Measurements from ENCODE around the gene FGF14.

FGF14 gene

GRCh38 chr13:102177431-102177830, 224.4 kb downstream of the FGF14 start:
- Histone ChIP-seq H3K9me3 (ENCODE audit: control insufficient read depth, low read length) (no peaks in the 10 kb centered on the region), H3K36me3 (ENCODE audit: control insufficient read depth, insufficient read depth, low read length) (no peaks in the 10 kb centered on the region), H3K27ac (ENCODE audit: low read depth, low read length, severe bottlenecking) (no peak overlapping the region), H3K4me1 (ENCODE audit: control insufficient read depth, insufficient read depth, low read length, poor library complexity, severe bottlenecking) (no peaks in the 10 kb centered on the region), H3K4me3 (ENCODE audit: extremely low read depth, insufficient read depth, low read length, poor library complexity, severe bottlenecking) (no peak overlapping the region)

- 88% methylated on average over 1 to 2 of the region's 4 CpGs for WGBS, 2 experiments (ENCODE audit: insufficient coverage in 2 of 2)
- Histone ChIP-seq H3K36me3 (ENCODE audit: control insufficient read depth, insufficient read depth, low read length) (no peaks in the 10 kb centered on the region), H3K27ac (ENCODE audit: low read depth, low read length, severe bottlenecking) (no peak overlapping the region), H3K4me3 (ENCODE audit: extremely low read depth, insufficient read depth, low read length, poor library complexity, severe bottlenecking) (no peak overlapping the region), H3K4me1 (ENCODE audit: control insufficient read depth, insufficient read depth, low read length, poor library complexity, severe bottlenecking) (no peaks in the 10 kb centered on the region), H3K9me3 (ENCODE audit: control insufficient read depth, low read length) (no peaks in the 10 kb centered on the region)
These were observed 225.0 kb downstream of the FGF14 start for GRCh38 chr13:102176846-102177245.

- H3K36me3 ChIP-seq (ENCODE audit: control insufficient read depth, insufficient read depth, low read length), result no peaks in the 10 kb centered on the region
- no peak overlapping the region for H3K27ac ChIP-seq (ENCODE audit: low read depth, low read length, severe bottlenecking)
- no peak overlapping the region for H3K4me3 ChIP-seq (ENCODE audit: extremely low read depth, insufficient read depth, low read length, poor library complexity, severe bottlenecking)
- H3K9me3 ChIP-seq (ENCODE audit: control insufficient read depth, low read length), result no peaks in the 10 kb centered on the region
- no peaks in the 10 kb centered on the region for H3K4me1 ChIP-seq (ENCODE audit: control insufficient read depth, insufficient read depth, low read length, poor library complexity, severe bottlenecking)
- WGBS, 2 experiments (ENCODE audit: insufficient coverage in 2 of 2), result 43 to 63% methylated on average over 1 of the region's 1 CpG
These were observed 229.4 kb downstream of the FGF14 start for GRCh38 chr13:102172406-102172805.

GRCh38 chr13:102170305-102170704, 231.5 kb downstream of the FGF14 start:
- no peak overlapping the region for H3K4me3 ChIP-seq (ENCODE audit: extremely low read depth, insufficient read depth, low read length, poor library complexity, severe bottlenecking)
- H3K27ac ChIP-seq (ENCODE audit: low read depth, low read length, severe bottlenecking), result no peak overlapping the region
- no peaks in the 10 kb centered on the region for H3K9me3 ChIP-seq (ENCODE audit: control insufficient read depth, low read length)
- 65 to 74% methylated on average over 3 to 4 of the region's 6 CpGs for WGBS, 2 experiments (ENCODE audit: insufficient coverage in 2 of 2)
- H3K4me1 ChIP-seq (ENCODE audit: control insufficient read depth, insufficient read depth, low read length, poor library complexity, severe bottlenecking), result no peaks in the 10 kb centered on the region
- H3K36me3 ChIP-seq (ENCODE audit: control insufficient read depth, insufficient read depth, low read length), result no peaks in the 10 kb centered on the region

DNA sequence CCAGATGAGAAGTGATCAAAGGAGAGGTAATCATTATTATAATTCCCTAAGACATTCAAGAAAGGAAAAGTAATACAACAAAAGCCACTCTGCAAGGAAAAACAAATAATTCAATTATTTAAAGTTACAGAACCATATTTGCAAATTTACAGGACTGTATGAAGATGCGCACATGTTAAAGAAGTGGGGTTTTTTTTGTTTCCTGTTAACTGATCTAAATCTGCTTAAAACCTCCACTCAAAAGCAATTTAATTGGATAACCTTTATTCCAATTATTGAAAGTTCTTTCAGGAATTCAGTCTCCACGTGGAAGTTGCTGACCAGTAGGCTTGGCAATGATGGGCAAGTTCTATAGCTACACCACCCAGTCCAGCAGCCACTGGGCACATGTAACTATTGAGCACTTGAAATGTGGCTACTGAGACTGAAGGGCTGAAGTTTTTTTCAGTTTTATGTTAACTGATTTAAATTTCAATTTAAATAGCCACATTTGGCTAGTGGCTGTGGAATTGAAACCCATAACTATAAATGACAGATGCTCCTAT, 232.3 kb downstream of the FGF14 start:
- WGBS, 2 experiments (ENCODE audit: insufficient coverage in 2 of 2), result no CpG with 5 or more reads among the region's 2 CpGs
- no peak overlapping the region for H3K27ac ChIP-seq (ENCODE audit: low read depth, low read length, severe bottlenecking)
- H3K36me3 ChIP-seq (ENCODE audit: control insufficient read depth, insufficient read depth, low read length), result no peaks in the 10 kb centered on the region
- H3K9me3 ChIP-seq (ENCODE audit: control insufficient read depth, low read length), result no peaks in the 10 kb centered on the region
- H3K4me1 ChIP-seq (ENCODE audit: control insufficient read depth, insufficient read depth, low read length, poor library complexity, severe bottlenecking), result no peaks in the 10 kb centered on the region
- H3K4me3 ChIP-seq (ENCODE audit: extremely low read depth, insufficient read depth, low read length, poor library complexity, severe bottlenecking), result no peak overlapping the region

GRCh38 chr13:102152790-102153189, 249.1 kb downstream of the FGF14 start:
- Histone ChIP-seq H3K36me3 (ENCODE audit: control insufficient read depth, insufficient read depth, low read length) (no peaks in the 10 kb centered on the region), H3K27ac (ENCODE audit: low read depth, low read length, severe bottlenecking) (no peak overlapping the region), H3K4me3 (ENCODE audit: extremely low read depth, insufficient read depth, low read length, poor library complexity, severe bottlenecking) (no peak overlapping the region), H3K4me1 (ENCODE audit: control insufficient read depth, insufficient read depth, low read length, poor library complexity, severe bottlenecking) (no peaks in the 10 kb centered on the region), H3K9me3 (ENCODE audit: control insufficient read depth, low read length) (no peaks in the 10 kb centered on the region)
- WGBS, 2 experiments (ENCODE audit: insufficient coverage in 2 of 2), result 50 to 70% methylated on average over 1 to 2 of the region's 5 CpGs

DNA sequence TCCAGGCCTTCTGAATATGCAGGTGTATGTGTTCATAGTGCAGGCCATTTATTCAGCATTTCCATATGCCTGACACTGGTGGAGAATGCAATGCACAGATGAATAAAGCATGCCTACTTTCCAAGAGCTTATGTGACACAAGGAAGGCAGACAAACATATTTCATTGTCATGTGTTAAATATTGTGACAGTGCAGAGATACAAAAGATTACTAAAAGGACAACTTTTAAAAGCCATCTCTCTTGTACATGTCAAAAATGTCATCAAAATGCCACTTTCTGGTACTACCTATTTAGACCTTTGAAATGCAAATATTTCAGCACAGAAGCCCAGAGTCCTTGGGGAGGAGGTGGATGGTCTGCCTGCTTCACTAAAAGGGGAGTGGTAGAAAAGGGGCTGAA, 254.5 kb downstream of the FGF14 start:
- H3K4me3 ChIP-seq (ENCODE audit: extremely low read depth, insufficient read depth, low read length, poor library complexity, severe bottlenecking), result no peak overlapping the region
- H3K9me3 ChIP-seq (ENCODE audit: control insufficient read depth, low read length), result no peaks in the 10 kb centered on the region
- H3K27ac ChIP-seq (ENCODE audit: low read depth, low read length, severe bottlenecking), result no peak overlapping the region
- no peaks in the 10 kb centered on the region for H3K36me3 ChIP-seq (ENCODE audit: control insufficient read depth, insufficient read depth, low read length)
- H3K4me1 ChIP-seq (ENCODE audit: control insufficient read depth, insufficient read depth, low read length, poor library complexity, severe bottlenecking), result no peaks in the 10 kb centered on the region

GRCh38 chr13:102145750-102146149, 256.1 kb downstream of the FGF14 start:
- no peaks in the 10 kb centered on the region for H3K36me3 ChIP-seq (ENCODE audit: control insufficient read depth, insufficient read depth, low read length)
- no peaks in the 10 kb centered on the region for H3K9me3 ChIP-seq (ENCODE audit: control insufficient read depth, low read length)
- no peaks in the 10 kb centered on the region for H3K4me1 ChIP-seq (ENCODE audit: control insufficient read depth, insufficient read depth, low read length, poor library complexity, severe bottlenecking)

DNA sequence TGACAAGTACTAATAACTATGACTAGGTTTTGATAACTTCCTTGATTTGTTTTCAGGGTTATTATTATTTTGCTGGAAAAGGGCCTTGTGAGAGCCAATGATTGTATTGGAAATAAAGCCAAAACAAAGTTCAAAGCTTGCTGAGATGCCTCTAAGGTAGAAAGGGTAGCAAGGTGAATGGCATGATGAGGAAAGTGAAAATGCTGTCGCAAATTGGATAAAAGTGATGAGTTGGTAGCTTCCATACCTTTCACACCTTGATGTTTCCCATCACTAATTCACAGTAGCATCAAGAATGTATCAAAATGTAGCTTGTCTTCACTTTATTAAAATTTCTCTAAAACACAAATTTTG, 259.4 kb downstream of the FGF14 start:
- Histone ChIP-seq H3K4me3 (ENCODE audit: extremely low read depth, insufficient read depth, low read length, poor library complexity, severe bottlenecking) (no peak overlapping the region), H3K27ac (ENCODE audit: low read depth, low read length, severe bottlenecking) (no peak overlapping the region), H3K36me3 (ENCODE audit: control insufficient read depth, insufficient read depth, low read length) (no peaks in the 10 kb centered on the region), H3K4me1 (ENCODE audit: control insufficient read depth, insufficient read depth, low read length, poor library complexity, severe bottlenecking) (no peaks in the 10 kb centered on the region), H3K9me3 (ENCODE audit: control insufficient read depth, low read length) (no peaks in the 10 kb centered on the region)
- WGBS, 2 experiments (ENCODE audit: insufficient coverage in 2 of 2), result no CpG with 5 or more reads among the region's 1 CpG

More at GRCh38 chr13:102145750-102146149, 256.1 kb downstream of the FGF14 start:
- Histone ChIP-seq H3K27ac (ENCODE audit: low read depth, low read length, severe bottlenecking) (no peak overlapping the region), H3K4me3 (ENCODE audit: extremely low read depth, insufficient read depth, low read length, poor library complexity, severe bottlenecking) (no peak overlapping the region)

DNA sequence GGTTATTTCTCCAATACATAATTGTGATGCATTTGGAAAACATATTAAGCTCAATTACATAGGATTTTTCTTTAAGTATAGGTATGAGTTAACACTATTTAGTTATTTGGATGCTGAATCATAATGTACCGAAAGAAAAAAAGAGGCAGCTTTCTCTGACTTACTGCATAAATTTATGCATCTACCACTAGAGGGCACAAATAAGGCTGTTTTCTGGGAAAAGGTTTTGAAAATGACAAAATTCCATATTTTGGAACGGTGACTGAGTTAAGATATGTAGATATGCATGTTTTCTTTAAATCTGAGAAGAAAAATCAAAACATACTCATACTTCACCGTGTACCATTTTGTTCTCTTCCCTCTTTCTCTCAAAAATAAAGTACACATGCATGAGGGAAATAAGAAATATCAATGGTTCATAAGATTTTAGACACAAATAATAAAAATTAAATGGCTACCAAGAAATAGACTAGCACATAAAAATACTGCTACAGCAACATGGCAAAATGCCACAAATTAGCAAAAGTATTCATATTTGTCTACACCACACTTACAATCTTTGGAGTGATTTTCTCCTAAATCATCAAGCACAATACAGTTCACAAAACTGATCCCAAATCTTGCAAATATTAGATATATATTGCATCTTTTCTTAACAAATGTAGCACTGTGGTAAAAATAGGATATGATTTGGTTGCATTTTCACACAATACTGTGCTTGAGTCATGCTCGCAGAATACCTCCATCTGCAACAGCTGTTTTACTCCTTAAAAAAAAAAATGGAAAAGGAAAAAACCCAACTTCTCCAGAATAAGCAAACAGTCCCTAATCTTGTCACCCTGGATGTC, 260.0 kb downstream of the FGF14 start:
- Histone ChIP-seq H3K27ac (ENCODE audit: low read depth, low read length, severe bottlenecking) (no peak overlapping the region), H3K36me3 (ENCODE audit: control insufficient read depth, insufficient read depth, low read length) (no peaks in the 10 kb centered on the region), H3K4me3 (ENCODE audit: extremely low read depth, insufficient read depth, low read length, poor library complexity, severe bottlenecking) (no peak overlapping the region), H3K9me3 (ENCODE audit: control insufficient read depth, low read length) (no peaks in the 10 kb centered on the region), H3K4me1 (ENCODE audit: control insufficient read depth, insufficient read depth, low read length, poor library complexity, severe bottlenecking) (no peaks in the 10 kb centered on the region)
- WGBS, 2 experiments (ENCODE audit: insufficient coverage in 2 of 2), result no CpG with 5 or more reads among the region's 4 CpGs

- no CpG with 5 or more reads among the region's 4 CpGs for WGBS, 2 experiments (ENCODE audit: insufficient coverage in 2 of 2)
- no peak overlapping the region for H3K4me3 ChIP-seq (ENCODE audit: extremely low read depth, insufficient read depth, low read length, poor library complexity, severe bottlenecking)
- no peaks in the 10 kb centered on the region for H3K4me1 ChIP-seq (ENCODE audit: control insufficient read depth, insufficient read depth, low read length, poor library complexity, severe bottlenecking)
- H3K36me3 ChIP-seq (ENCODE audit: control insufficient read depth, insufficient read depth, low read length), result no peaks in the 10 kb centered on the region
- H3K27ac ChIP-seq (ENCODE audit: low read depth, low read length, severe bottlenecking), result no peak overlapping the region
- no peaks in the 10 kb centered on the region for H3K9me3 ChIP-seq (ENCODE audit: control insufficient read depth, low read length)
These were observed 262.2 kb downstream of the FGF14 start for GRCh38 chr13:102139626-102140025.
